ENCODE data around the gene PROX2.

GRCh38 chr14:74913393-74913910, 37.5 kb upstream of the PROX2 start:
- TF ChIP-seq, protein P1, sequence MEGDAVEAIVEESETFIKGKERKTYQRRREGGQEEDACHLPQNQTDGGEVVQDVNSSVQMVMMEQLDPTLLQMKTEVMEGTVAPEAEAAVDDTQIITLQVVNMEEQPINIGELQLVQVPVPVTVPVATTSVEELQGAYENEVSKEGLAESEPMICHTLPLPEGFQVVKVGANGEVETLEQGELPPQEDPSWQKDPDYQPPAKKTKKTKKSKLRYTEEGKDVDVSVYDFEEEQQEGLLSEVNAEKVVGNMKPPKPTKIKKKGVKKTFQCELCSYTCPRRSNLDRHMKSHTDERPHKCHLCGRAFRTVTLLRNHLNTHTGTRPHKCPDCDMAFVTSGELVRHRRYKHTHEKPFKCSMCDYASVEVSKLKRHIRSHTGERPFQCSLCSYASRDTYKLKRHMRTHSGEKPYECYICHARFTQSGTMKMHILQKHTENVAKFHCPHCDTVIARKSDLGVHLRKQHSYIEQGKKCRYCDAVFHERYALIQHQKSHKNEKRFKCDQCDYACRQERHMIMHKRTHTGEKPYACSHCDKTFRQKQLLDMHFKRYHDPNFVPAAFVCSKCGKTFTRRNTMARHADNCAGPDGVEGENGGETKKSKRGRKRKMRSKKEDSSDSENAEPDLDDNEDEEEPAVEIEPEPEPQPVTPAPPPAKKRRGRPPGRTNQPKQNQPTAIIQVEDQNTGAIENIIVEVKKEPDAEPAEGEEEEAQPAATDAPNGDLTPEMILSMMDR (IDR thresholded peaks at IDR 0.05): no peak
- no peak for TF ChIP-seq POLR2AphosphoS5 (IDR thresholded peaks at IDR 0.05; ENCODE audit: insufficient read depth in 1 of 2, low read depth in 1 of 2)
